Esophagus mucosa (tissue), 1 donor: ENCODE data around the gene NTNG1. TPM values are rescaled to one million over a fixed set of nuclear protein-coding genes. Genes with fewer than 3 reads are reported as not detected.

Source experiments
- ATAC-seq: fragments of 200-7000 bp; cut with Tn5 transposase; one replicate; pipeline ENCODE4 v1.9.1; 2020
- total RNA-seq: library from RNA; stranded (reverse); gene quantifications from one replicate; pipeline ENCODE4 v1.2.4, GENCODE V29; 2023
- donor health status: DM: yes; HTN: yes; CAD: no.

The NTNG1 gene
- total RNA-seq, 1 donor from 2014 or later = 0.48 TPM

GRCh38 chr1:107415241-107415640, 274.4 kb downstream of the NTNG1 start:
- no peak for ATAC-seq

GRCh38 chr1:107419003-107419402, 278.2 kb downstream of the NTNG1 start:
- ATAC-seq = no peak

GRCh38 chr1:107422901-107423300, 282.1 kb downstream of the NTNG1 start:
- ATAC-seq = no peak

- ATAC-seq = peak; percentile 22
Measured at GRCh38 chr1:107430540-107431228, 289.8 kb downstream of the NTNG1 start.

GRCh38 chr1:107432108-107432507, 291.3 kb downstream of the NTNG1 start:
- no peak for ATAC-seq

GRCh38 chr1:107433068-107433467, 292.2 kb downstream of the NTNG1 start:
- ATAC-seq = no peak

- ATAC-seq = no peak
Measured at GRCh38 chr1:107433635-107434360, 293.0 kb downstream of the NTNG1 start.

- ATAC-seq = no peak
Measured at GRCh38 chr1:107434361-107434693, 293.5 kb downstream of the NTNG1 start.

GRCh38 chr1:107436552-107437241, 295.9 kb downstream of the NTNG1 start:
- ATAC-seq = no peak

GRCh38 chr1:107439567-107439966, 298.7 kb downstream of the NTNG1 start:
- no peak for ATAC-seq

GRCh38 chr1:107442551-107442950, 301.7 kb downstream of the NTNG1 start:
- ATAC-seq = no peak

- ATAC-seq = no peak
Measured at GRCh38 chr1:107443027-107443426, 302.2 kb downstream of the NTNG1 start.

GRCh38 chr1:107443860-107444259, 303.0 kb downstream of the NTNG1 start:
- no peak for ATAC-seq

- no peak for ATAC-seq
Measured at GRCh38 chr1:107444302-107444701, 303.5 kb downstream of the NTNG1 start.

- no peak for ATAC-seq
Measured at GRCh38 chr1:107449326-107449725, 308.5 kb downstream of the NTNG1 start.

GRCh38 chr1:107450899-107451664, 310.2 kb downstream of the NTNG1 start:
- ATAC-seq = peak; percentile 15

GRCh38 chr1:107451715-107452114, 310.9 kb downstream of the NTNG1 start:
- no peak for ATAC-seq

- ATAC-seq = peak; percentile 73
Measured at GRCh38 chr1:107454791-107455190, 314.0 kb downstream of the NTNG1 start.

GRCh38 chr1:107457989-107458388, 317.1 kb downstream of the NTNG1 start:
- no peak for ATAC-seq

- ATAC-seq = no peak
Measured at GRCh38 chr1:107459204-107459904, 318.5 kb downstream of the NTNG1 start.

- ATAC-seq = no peak
Measured at GRCh38 chr1:107460035-107460434, 319.2 kb downstream of the NTNG1 start.

- no peak for ATAC-seq
Measured at GRCh38 chr1:107464827-107465226, 324.0 kb downstream of the NTNG1 start.
